ENCODE results near the gene PHF13. TPM values are rescaled to one million over a fixed set of nuclear protein-coding genes. Genes with fewer than 3 reads are reported as not detected.
"Not testable (repeated sequence)": the region's sequence is repeated elsewhere in the genome, so short reads cannot be mapped to it uniquely, and the experiment has no call there.

Gene PHF13
- polyA plus RNA-seq, 1 experiment = 9.4 TPM

DNA sequence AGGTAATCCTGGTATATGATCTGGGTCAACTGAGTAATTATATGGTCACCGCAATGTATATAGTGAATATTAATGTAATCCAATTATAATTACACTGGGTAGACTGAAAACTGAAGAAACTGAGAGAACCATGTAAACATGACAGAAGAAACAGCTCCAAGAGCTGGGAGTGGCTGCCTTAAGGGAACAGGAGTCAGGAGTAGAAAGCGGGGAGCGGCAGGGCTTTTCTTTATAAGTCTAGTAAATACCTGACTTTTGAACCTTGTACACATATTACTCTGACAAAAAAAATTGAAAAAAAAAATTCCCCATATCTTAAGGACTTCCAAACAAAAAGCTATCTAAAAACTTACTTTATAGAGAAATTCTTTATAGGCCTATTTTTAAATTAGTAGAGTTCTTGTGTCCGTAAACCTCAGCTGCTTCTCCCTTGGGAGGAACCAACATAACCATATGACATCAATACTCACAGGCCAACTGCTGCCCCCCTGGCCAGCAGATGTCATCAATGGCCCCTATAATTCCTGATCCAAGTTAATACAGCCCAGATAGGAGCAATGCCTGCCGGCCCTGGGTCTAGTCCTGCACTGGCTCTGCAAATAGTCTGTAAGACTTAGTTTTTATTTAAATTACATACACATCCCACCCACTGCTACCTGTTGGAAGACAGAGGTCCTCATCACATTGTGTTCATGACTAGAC lies 45.0 kb downstream of the PHF13 start:
- no peaks in the 10 kb centered on the region for H3K27me3 ChIP-seq (ENCODE audit: control insufficient read depth, insufficient read depth, low read length)
- peaks cover 2% of the 10 kb centered on the region for H3K36me3 ChIP-seq (ENCODE audit: control insufficient read depth, insufficient read depth, low read length)
- CTCF ChIA-PET = interaction anchor here (1.1 kb wide), 1 partner anchor 12 kb away, joined by 4 read pairs; no protein-coding TSS in a partner anchor
- POLR2A ChIA-PET = no interaction called here
- TF ChIP-seq, protein P1, sequence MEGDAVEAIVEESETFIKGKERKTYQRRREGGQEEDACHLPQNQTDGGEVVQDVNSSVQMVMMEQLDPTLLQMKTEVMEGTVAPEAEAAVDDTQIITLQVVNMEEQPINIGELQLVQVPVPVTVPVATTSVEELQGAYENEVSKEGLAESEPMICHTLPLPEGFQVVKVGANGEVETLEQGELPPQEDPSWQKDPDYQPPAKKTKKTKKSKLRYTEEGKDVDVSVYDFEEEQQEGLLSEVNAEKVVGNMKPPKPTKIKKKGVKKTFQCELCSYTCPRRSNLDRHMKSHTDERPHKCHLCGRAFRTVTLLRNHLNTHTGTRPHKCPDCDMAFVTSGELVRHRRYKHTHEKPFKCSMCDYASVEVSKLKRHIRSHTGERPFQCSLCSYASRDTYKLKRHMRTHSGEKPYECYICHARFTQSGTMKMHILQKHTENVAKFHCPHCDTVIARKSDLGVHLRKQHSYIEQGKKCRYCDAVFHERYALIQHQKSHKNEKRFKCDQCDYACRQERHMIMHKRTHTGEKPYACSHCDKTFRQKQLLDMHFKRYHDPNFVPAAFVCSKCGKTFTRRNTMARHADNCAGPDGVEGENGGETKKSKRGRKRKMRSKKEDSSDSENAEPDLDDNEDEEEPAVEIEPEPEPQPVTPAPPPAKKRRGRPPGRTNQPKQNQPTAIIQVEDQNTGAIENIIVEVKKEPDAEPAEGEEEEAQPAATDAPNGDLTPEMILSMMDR (IDR thresholded peaks at IDR 0.05; ENCODE audit: insufficient read depth, low read depth, low read length) = no peak
- DNase-seq (ENCODE audit: low read depth) = no peak
- no peak overlapping the region for H3K4me3 ChIP-seq (ENCODE audit: low read depth, low read length)

DNA sequence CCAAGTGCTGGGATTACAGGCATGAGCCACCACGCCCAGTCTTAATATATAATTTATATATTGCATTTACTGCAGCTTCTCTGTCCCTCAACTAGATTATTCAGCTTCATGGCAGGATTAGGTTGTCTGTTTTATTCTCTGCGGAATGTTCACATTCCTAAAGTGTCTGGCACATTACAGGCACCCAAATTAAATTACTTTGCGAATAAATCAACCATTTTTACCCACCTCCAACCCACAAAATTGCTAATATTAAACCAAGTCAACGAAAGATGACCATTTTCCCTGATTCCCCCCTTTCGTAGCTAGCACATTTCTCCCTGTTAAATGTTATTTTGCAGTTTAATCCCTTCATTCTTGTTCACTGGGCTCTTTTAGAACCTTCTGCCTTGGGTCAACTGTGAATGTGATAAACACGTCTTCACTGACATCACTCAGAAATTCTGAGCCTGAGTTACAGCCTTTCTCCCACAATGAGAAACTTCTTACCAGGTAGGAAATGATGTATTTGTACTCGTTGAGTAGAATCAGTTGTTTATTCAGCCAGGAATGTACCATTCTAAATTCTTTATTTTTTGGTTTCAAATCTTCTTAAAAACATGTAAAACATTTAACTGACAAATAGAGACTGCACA lies 47.0 kb downstream of the PHF13 start:
- peaks cover 3% of the 10 kb centered on the region for H3K36me3 ChIP-seq (ENCODE audit: control insufficient read depth, insufficient read depth, low read length)
- no peak for DNase-seq (ENCODE audit: low read depth)
- TF ChIP-seq, protein P1 (IDR thresholded peaks at IDR 0.05; ENCODE audit: insufficient read depth, low read depth, low read length) = no peak
- H3K4me3 ChIP-seq (ENCODE audit: low read depth, low read length) = no peak overlapping the region
- ChIA-PET CTCF (interaction anchor here (1.0 to 1.4 kb wide), 2 partner anchors 14 kb away, joined by 3 to 4 read pairs; no protein-coding TSS in a partner anchor), POLR2A (no interaction called here)
- H3K27me3 ChIP-seq (ENCODE audit: control insufficient read depth, insufficient read depth, low read length) = no peaks in the 10 kb centered on the region

DNA sequence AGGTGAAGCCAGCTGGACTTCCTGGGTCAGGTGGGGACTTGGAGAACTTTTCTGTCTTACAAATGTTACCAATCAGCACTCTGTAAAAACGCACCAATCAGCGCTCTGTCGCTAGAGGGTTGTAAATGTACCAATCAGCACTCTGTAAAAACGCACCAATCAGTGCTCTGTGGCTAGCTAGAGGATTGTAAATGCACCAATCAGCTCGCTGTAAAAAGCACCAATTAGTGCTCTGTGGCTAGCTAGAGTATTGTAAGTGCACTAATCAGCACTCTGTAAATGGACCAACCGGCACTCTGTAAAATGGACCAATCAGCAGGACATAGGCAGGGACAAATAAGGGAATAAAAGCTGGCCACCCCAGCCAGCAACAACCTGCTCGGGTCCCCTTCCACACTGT lies 48.9 kb downstream of the PHF13 start:
- H3K27me3 ChIP-seq (ENCODE audit: control insufficient read depth, insufficient read depth, low read length); POLR2A ChIA-PET; H3K4me3 ChIP-seq (ENCODE audit: low read depth, low read length); DNase-seq (ENCODE audit: low read depth); H3K36me3 ChIP-seq (ENCODE audit: control insufficient read depth, insufficient read depth, low read length): not testable (repeated sequence)
- CTCF ChIA-PET = interaction anchor here (1.5 kb wide), 1 partner anchor 16 kb away, joined by 5 read pairs; no protein-coding TSS in a partner anchor

DNA sequence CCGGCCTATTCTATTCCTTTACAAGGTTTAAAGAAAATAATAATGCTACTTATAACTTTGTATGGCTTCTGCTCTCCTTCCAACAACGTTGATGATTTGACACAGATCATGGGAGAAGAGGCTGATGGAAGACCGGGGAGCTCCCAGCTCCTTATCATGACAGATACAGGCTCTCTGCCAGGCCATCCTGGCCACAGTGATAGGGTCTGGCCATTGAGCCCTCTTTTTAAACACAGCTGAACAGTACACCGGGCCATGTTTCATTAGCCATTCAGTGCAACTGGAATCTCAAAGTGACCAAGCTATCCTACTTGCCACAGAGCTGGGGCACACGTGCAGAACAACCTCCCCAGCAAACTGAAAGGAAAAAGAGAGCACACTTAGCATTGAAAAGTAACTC lies 53.2 kb downstream of the PHF13 start:
- TF ChIP-seq, protein P1 (IDR thresholded peaks at IDR 0.05; ENCODE audit: insufficient read depth, low read depth, low read length) = no peak
- H3K4me3 ChIP-seq (ENCODE audit: low read depth, low read length) = no peak overlapping the region
- H3K27me3 ChIP-seq (ENCODE audit: control insufficient read depth, insufficient read depth, low read length) = no peaks in the 10 kb centered on the region
- ChIA-PET POLR2A (no interaction called here), CTCF (no interaction called here)
- DNase-seq (ENCODE audit: low read depth) = no peak
- peaks cover 8% of the 10 kb centered on the region for H3K36me3 ChIP-seq (ENCODE audit: control insufficient read depth, insufficient read depth, low read length)

DNA sequence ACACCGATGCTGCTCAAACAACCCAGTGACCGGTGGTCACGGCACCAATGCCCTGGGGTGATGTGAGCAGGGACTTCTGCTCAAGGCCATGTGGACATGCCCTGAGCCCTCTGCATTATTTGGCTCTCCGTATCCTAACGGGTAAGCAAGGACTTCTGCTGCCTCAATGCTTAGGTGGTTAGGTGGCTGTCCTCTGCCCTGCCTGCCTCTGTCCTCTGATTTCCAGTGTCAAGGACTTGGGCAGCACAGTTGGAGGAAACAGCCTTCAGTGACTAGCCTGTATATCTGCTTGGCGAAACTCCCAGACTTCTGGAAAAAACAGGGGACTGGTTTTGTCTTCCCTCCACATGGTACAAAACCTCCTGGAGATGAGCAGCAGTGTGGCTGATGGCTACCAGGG lies 53.6 kb downstream of the PHF13 start:
- DNase-seq (ENCODE audit: low read depth) = no peak
- TF ChIP-seq, protein P1 (IDR thresholded peaks at IDR 0.05; ENCODE audit: insufficient read depth, low read depth, low read length) = no peak
- Histone ChIP-seq H3K36me3 (ENCODE audit: control insufficient read depth, insufficient read depth, low read length) (peaks cover 8% of the 10 kb centered on the region), H3K4me3 (ENCODE audit: low read depth, low read length) (no peak overlapping the region), H3K27me3 (ENCODE audit: control insufficient read depth, insufficient read depth, low read length) (no peaks in the 10 kb centered on the region)
- ChIA-PET CTCF (no interaction called here), POLR2A (no interaction called here)
